Fibroblast of villous mesenchyme (primary cell): ENCODE data around the gene RGS8. TPM values are rescaled to one million over a fixed set of nuclear protein-coding genes. Genes with fewer than 3 reads are reported as not detected.

Source experiments
- total RNA-seq: library from RNA; depleted of rRNA; stranded (reverse); fragments of >200 nt; gene quantifications from 2 replicates; pipeline ENCODE4 v1.2.3, GENCODE V29; 2012

Gene RGS8
- total RNA-seq, 1 donor, result not detected

Other genes with a start within 250 kb of the RGS8 start
- gene RGSL1, start 234.4 kb downstream of the RGS8 start, total RNA-seq, result not detected in 2 replicates
- gene RNASEL, start 95.3 kb downstream of the RGS8 start, total RNA-seq, result 4.5 and 9.1 TPM in 2 replicates
- gene RGS16, start 80.2 kb downstream of the RGS8 start, total RNA-seq, result 0.32 and 1.3 TPM in 2 replicates
- 0.97 and 3.5 TPM in 2 replicates for gene NPL, start 105.2 kb upstream of the RGS8 start, total RNA-seq
- 116 and 160 TPM in 2 replicates for gene DHX9, start 154.8 kb upstream of the RGS8 start, total RNA-seq